GM23338 (cell line): ENCODE measurements around the gene OSBPL6. TPM values are rescaled to one million over a fixed set of nuclear protein-coding genes. Genes with fewer than 3 reads are reported as not detected.

Source experiments
- ATAC-seq: fragments of 200-7000 bp; cut with Tn5 transposase; 3 replicates; pipeline ENCODE4 v1.9.1; 2020
- DNase-seq: peaks from one replicate; pipeline ENCODE4 v3.0.0-alpha.2; 2015; ENCODE audit warnings: low spot score
- H2AFZ ChIP-seq: fragments of 200-600 bp; sonication (generic); 2 replicates; pipeline ENCODE4 v1.8.0; 2016; ENCODE audit warnings: antibody characterized with exemption, mild to moderate bottlenecking, moderate library complexity
- H3F3A ChIP-seq: fragments of 200-600 bp; sonication (generic); replicated peaks from 2 replicates; pipeline ENCODE4 v1.8.0; 2017; ENCODE audit warnings: antibody characterized with exemption, mixed run types, low read depth
- H3K27ac ChIP-seq: fragments of 200-600 bp; sonication (generic); 2 replicates; pipeline ENCODE4 v1.6.1; 2016; ENCODE audit warnings: low read depth
- H3K27me3 ChIP-seq: fragments of 200-600 bp; sonication (generic); 2 replicates; pipeline ENCODE4 v1.8.0; 2016; ENCODE audit warnings: mild to moderate bottlenecking, mixed run types, moderate library complexity; ENCODE audit not compliant: insufficient read depth
- H3K36me3 ChIP-seq: fragments of 200-600 bp; sonication (generic); 2 replicates; pipeline ENCODE4 v1.8.0; 2016; ENCODE audit warnings: mild to moderate bottlenecking; ENCODE audit not compliant: insufficient read depth
- H3K4me1 ChIP-seq: fragments of 200-600 bp; sonication (generic); 2 replicates; pipeline ENCODE4 v1.8.0; 2016; ENCODE audit warnings: mild to moderate bottlenecking, moderate library complexity; ENCODE audit not compliant: insufficient read depth
- H3K4me2 ChIP-seq: fragments of 200-600 bp; sonication (generic); 2 replicates; pipeline ENCODE4 v1.7.1; 2017; ENCODE audit warnings: mixed run types
- H3K4me3 ChIP-seq: fragments of 200-600 bp; sonication (generic); 2 replicates; pipeline ENCODE4 v1.6.1; 2016; ENCODE audit warnings: mixed run types
- H3K79me2 ChIP-seq: fragments of 200-600 bp; sonication (generic); replicated peaks from 2 replicates; pipeline ENCODE4 v1.8.0; 2017; ENCODE audit warnings: mild to moderate bottlenecking; ENCODE audit not compliant: insufficient read depth
- H3K9me2 ChIP-seq: fragments of 200-600 bp; sonication (generic); 2 replicates; pipeline ENCODE4 v1.8.0; 2017; ENCODE audit not compliant: insufficient read depth
- H4K20me1 ChIP-seq: fragments of 200-600 bp; sonication (generic); replicated peaks from 2 replicates; pipeline ENCODE4 v1.8.0; 2017; ENCODE audit warnings: mild to moderate bottlenecking; ENCODE audit not compliant: insufficient read depth
- H3K27ac Mint-ChIP-seq: 2 replicates; pipeline ENCODE4 v1.8.0; 2020; ENCODE audit warnings: inconsistent platforms, mild to moderate bottlenecking, moderate library complexity, mixed read lengths
- H3K27me3 Mint-ChIP-seq: 3 replicates; pipeline ENCODE4 v1.8.0; 2022; ENCODE audit warnings: low read depth, mild to moderate bottlenecking, moderate library complexity, mixed read lengths, inconsistent platforms; ENCODE audit not compliant: insufficient read depth, poor library complexity
- H3K36me3 Mint-ChIP-seq: 3 replicates; pipeline ENCODE4 v1.8.0; 2021; ENCODE audit warnings: low read depth, mild to moderate bottlenecking, inconsistent platforms, moderate library complexity, mixed read lengths
- H3K4me1 Mint-ChIP-seq: 3 replicates; pipeline ENCODE4 v1.8.0; 2020; ENCODE audit warnings: mild to moderate bottlenecking, inconsistent platforms, mixed read lengths
- H3K4me3 Mint-ChIP-seq: 3 replicates; pipeline ENCODE4 v1.8.0; 2021; ENCODE audit warnings: moderate library complexity, mild to moderate bottlenecking, inconsistent platforms, mixed read lengths
- H3K9me3 Mint-ChIP-seq: 3 replicates; pipeline ENCODE4 v1.8.0; 2020; ENCODE audit warnings: moderate library complexity, mild to moderate bottlenecking, inconsistent platforms, mixed read lengths
- CREB1 ChIP-seq: fragments of 250-450 bp; sonication (Bioruptor Pico); IDR thresholded peaks from 2 replicates; pipeline ENCODE4 v1.5.0; 2020; ENCODE audit warnings: low read depth, mild to moderate bottlenecking, moderate library complexity
- CTCF ChIP-seq, 2 experiments: fragments of 200-600 bp in 1 of 2; sonication (generic) in 1 of 2; conservative IDR thresholded peaks; 2 replicates each; pipeline versions ENCODE4 v1.5.1 to v1.6.1; 2016 to 2017; ENCODE audit warnings: antibody characterized with exemption in 2 of 2, low read depth in 2 of 2, mild to moderate bottlenecking in 2 of 2, moderate library complexity in 1 of 2
- EZH2 ChIP-seq: fragments of 200-600 bp; sonication (generic); IDR thresholded peaks from one replicate; pipeline ENCODE4 v1.8.0; 2017; ENCODE audit warnings: antibody characterized with exemption, mild to moderate bottlenecking, low read depth; ENCODE audit not compliant: unreplicated experiment
- EZH2phosphoT487 ChIP-seq: fragments of 200-600 bp; sonication (generic); IDR thresholded peaks from one replicate; pipeline ENCODE4 v1.8.1; 2018; ENCODE audit warnings: antibody characterized with exemption; ENCODE audit not compliant: unreplicated experiment
- JUNB ChIP-seq: IDR thresholded peaks from one replicate; pipeline ENCODE4 v1.6.1; 2016; ENCODE audit warnings: antibody characterized with exemption; ENCODE audit not compliant: unreplicated experiment
- POLR2AphosphoS5 ChIP-seq: IDR thresholded peaks from 2 replicates; pipeline ENCODE4 v1.6.1; 2016; ENCODE audit warnings: antibody characterized with exemption, low read depth
- STAT1 ChIP-seq: IDR thresholded peaks from one replicate; pipeline ENCODE4 v1.6.1; 2016; ENCODE audit warnings: antibody characterized with exemption; ENCODE audit not compliant: unreplicated experiment
- ZNF462 ChIP-seq: fragments of 250-450 bp; sonication (Bioruptor Pico); IDR thresholded peaks from 2 replicates; pipeline ENCODE4 v1.5.0; 2020; ENCODE audit warnings: mild to moderate bottlenecking, moderate library complexity
- polyA plus RNA-seq: library from polyadenylated mRNA; unstranded; fragments of >200 nt; fragmentation: Nextera tagmentation; extraction: Ambion mirVana; gene quantifications from 2 replicates; pipeline ENCODE4 v1.2.1, GENCODE V29; 2016
- total RNA-seq: library from RNA; depleted of rRNA; stranded (reverse); fragments of >200 nt; shearing (Covaris generic); gene quantifications from 2 replicates; pipeline ENCODE4 v1.2.3, GENCODE V29; 2014

OSBPL6 gene
- total and polyA plus RNA-seq, 2 experiments from 2014 or later = 6.0 to 8.5 TPM

GRCh38 chr2:178380763-178381162 lies 186.5 kb downstream of the OSBPL6 start:
- Mint-ChIP-seq H3K36me3 (no peaks in the 10 kb centered on the region), H3K4me1 (peaks cover 16% of the 10 kb centered on the region; the same call in 2 of the 3 replicates), H3K4me3 (no peak overlapping the region), H3K9me3 (no peaks in the 10 kb centered on the region), H3K27me3 (no peaks in the 10 kb centered on the region), H3K27ac (no peak overlapping the region)
- no peak overlapping the region for H2AFZ ChIP-seq
- H3K4me3 ChIP-seq = no peak overlapping the region
- ATAC-seq (no peak), DNase-seq (no peak)
- H3K9me2 ChIP-seq = no peaks in the 10 kb centered on the region
- no peaks in the 10 kb centered on the region for H3K27me3 ChIP-seq
- no peaks in the 10 kb centered on the region for H4K20me1 ChIP-seq
- TF ChIP-seq CTCF (conservative IDR thresholded peaks at IDR 0.05; ENCODE audit: low read depth in 2 of 2) = no peak
- no peak for TF ChIP-seq ZNF462 (CRISPR knock-in tag)
- TF ChIP-seq POLR2AphosphoS5 = no peak
- no peak for TF ChIP-seq STAT1
- no peak for TF ChIP-seq EZH2
- TF ChIP-seq JUNB = no peak
- TF ChIP-seq EZH2phosphoT487 = no peak
- TF ChIP-seq CREB1 (CRISPR knock-in tag) = no peak
- no peaks in the 10 kb centered on the region for H3F3A ChIP-seq
- no peak overlapping the region for H3K27ac ChIP-seq
- no peaks in the 10 kb centered on the region for H3K36me3 ChIP-seq
- no peaks in the 10 kb centered on the region for H3K79me2 ChIP-seq
- H3K4me2 ChIP-seq = no peak overlapping the region
- H3K4me1 ChIP-seq = peaks cover 10% of the 10 kb centered on the region; the same call in 1 of the 2 replicates
